GM18867 (cell line): ENCODE results near the gene KIAA1958.

Source experiments
- ATAC-seq: cut with Tn5 transposase; IDR thresholded peaks from one replicate; pipeline ENCODE4 v1.9.1; 2021; ENCODE audit warnings: mild to moderate bottlenecking, moderate library complexity; ENCODE audit not compliant: unreplicated experiment

Gene KIAA1958

GRCh38 chr9:112711050-112711689 is 224.5 kb downstream of the KIAA1958 start:
- ATAC-seq, result no peak

- ATAC-seq, result no peak
Observed at GRCh38 chr9:112712678-112713077, 226.1 kb downstream of the KIAA1958 start.

GRCh38 chr9:112717661-112718331 is 231.2 kb downstream of the KIAA1958 start, which contains the start of gene INIP:
Gene INIP (minus strand): TSS chr9:112718117. CDS start chr9:112716485, 1,632 bp downstream.
- ATAC-seq, result peak; percentile 97
